ENCODE results near the gene TBC1D9.

GRCh38 chr4:140622333-140622958 lies 133.7 kb downstream of the TBC1D9 start:
- TF ChIP-seq EZH2 (IDR thresholded peaks at IDR 0.05; ENCODE audit: borderline replicate concordance, low read length) (no peak), CTCF (conservative IDR thresholded peaks at IDR 0.05 in 1 of 2, IDR thresholded peaks at IDR 0.05 in 1 of 2; ENCODE audit: extremely low read depth in 1 of 2, insufficient read depth in 1 of 2, low read depth in 1 of 2, low read length in 2 of 2) (no peak)
